HCT116 (cell line): ENCODE data around the gene ATXN7L1. TPM values are rescaled to one million over a fixed set of nuclear protein-coding genes. Genes with fewer than 3 reads are reported as not detected.

Source experiments
- ATAC-seq: fragments of 200-7000 bp; cut with Tn5 transposase; 2 replicates; pipeline ENCODE4 v1.9.1; 2020; ENCODE audit warnings: mild to moderate bottlenecking, moderate library complexity
- BruUV-seq: library from RNA; stranded (reverse); fragments of 400-500 nt; replicated peaks from 2 replicates; lab custom pipeline; 2021; lab: Mats Ljungman, UMichigan
- CTCF ChIA-PET: fragments of 300-600 bp; sonication (Branson Sonifier 250); formaldehyde crosslinking; loops from one replicate; lab custom pipeline; 2021; ENCODE audit warnings: antibody characterized with exemption; lab: Charles Lee
- POLR2A ChIA-PET: fragments of 300-600, 350-600 bp; sonication (Branson Sonifier 250); formaldehyde crosslinking; loops from one replicate; lab custom pipeline; 2021; ENCODE audit warnings: antibody characterized with exemption; lab: Charles Lee
- RAD21 ChIA-PET, 2 experiments: fragments of 300-600 bp; sonication (Branson Sonifier 250); formaldehyde crosslinking; loops; one replicate each; lab custom pipeline; 2023; ENCODE audit warnings: low total read pairs in 2 of 2; ENCODE audit not compliant: uncharacterized antibody in 2 of 2, unreplicated experiment in 2 of 2, low non-redundant PET in 1 of 2; lab: Charles Lee
- DNase-seq: peaks from one replicate; pipeline ENCODE4 v3.0.0-alpha.2; 2010; ENCODE audit warnings: low read depth, low spot score
- H2AFZ ChIP-seq: fragments of 200-600 bp; shearing (Covaris generic), sonication (generic); 2 replicates; pipeline ENCODE4 v1.6.1; 2017; ENCODE audit warnings: low read depth, mixed run types, mixed read lengths, antibody characterized with exemption, low read length; ENCODE audit not compliant: poor library complexity, severe bottlenecking
- H3K27ac ChIP-seq: 2 replicates; pipeline ENCODE4 v1.5.1; 2012; ENCODE audit warnings: low read depth, low read length
- H3K27me3 ChIP-seq: fragments of 200-600 bp; sonication (generic); 2 replicates; pipeline ENCODE4 v1.6.1; 2016; ENCODE audit warnings: mixed run types, low read length, mixed read lengths; ENCODE audit not compliant: insufficient read depth
- H3K36me3 ChIP-seq, 2 experiments: fragments of 200-500 bp in 1 of 2; fragments of 200-600 bp in 1 of 2; sonication (Bioruptor generic) in 1 of 2; sonication (generic) in 1 of 2; 2 replicates each; pipeline versions ENCODE4 v1.5.1 to v1.6.1; 2014 to 2016; ENCODE audit warnings: low read length in 2 of 2, inconsistent platforms in 1 of 2, mixed read lengths in 1 of 2, mixed run types in 1 of 2; ENCODE audit not compliant: insufficient read depth in 2 of 2, control insufficient read depth in 1 of 2
- H3K4me1 ChIP-seq, 2 experiments: fragments of 200-600 bp in 1 of 2; sonication (generic) in 1 of 2; 2 replicates each; pipeline versions ENCODE4 v1.5.1 to v1.6.1; 2012 to 2017; ENCODE audit warnings: low read length in 2 of 2, inconsistent platforms in 1 of 2, mild to moderate bottlenecking in 1 of 2, mixed read lengths in 1 of 2, mixed run types in 1 of 2, moderate library complexity in 1 of 2; ENCODE audit not compliant: insufficient read depth in 2 of 2, control insufficient read depth in 1 of 2
- H3K4me2 ChIP-seq: fragments of 200-600 bp; sonication (generic); 2 replicates; pipeline ENCODE4 v1.6.1; 2017; ENCODE audit warnings: mixed run types, low read length, mixed read lengths
- H3K4me3 ChIP-seq, 2 experiments: fragments of 200-600 bp in 1 of 2; sonication (generic) in 1 of 2; replicated peaks in 1 of 2; 2 replicates each; pipeline ENCODE4 v1.5.1; 2011 to 2016; ENCODE audit warnings: low read length in 2 of 2, control low read depth in 1 of 2, low read depth in 1 of 2, mild to moderate bottlenecking in 1 of 2, mixed read lengths in 1 of 2, mixed run types in 1 of 2
- H3K79me2 ChIP-seq: fragments of 200-600 bp; sonication (generic); 2 replicates; pipeline ENCODE4 v1.6.1; 2017; ENCODE audit warnings: mild to moderate bottlenecking, mixed run types, low read length, moderate library complexity, mixed read lengths; ENCODE audit not compliant: insufficient read depth
- H3K9ac ChIP-seq: fragments of 200-600 bp; sonication (generic); 2 replicates; pipeline ENCODE4 v1.6.1; 2016; ENCODE audit warnings: low read length, mixed read lengths
- H3K9me2 ChIP-seq: fragments of 200-600 bp; sonication (generic), shearing (Covaris generic); 2 replicates; pipeline ENCODE4 v1.6.1; 2017; ENCODE audit warnings: mixed run types, mild to moderate bottlenecking, moderate library complexity; ENCODE audit not compliant: insufficient read depth
- H3K9me3 ChIP-seq, 2 experiments: fragments of 200-500 bp in 1 of 2; fragments of 200-600 bp in 1 of 2; sonication (Bioruptor generic) in 1 of 2; sonication (generic) in 1 of 2; 2 replicates each; pipeline ENCODE4 v1.6.1; 2014 to 2017; ENCODE audit warnings: low read length in 2 of 2, mixed read lengths in 2 of 2, inconsistent platforms in 1 of 2, low read depth in 1 of 2, mild to moderate bottlenecking in 1 of 2, mixed run types in 1 of 2, moderate library complexity in 1 of 2; ENCODE audit not compliant: control insufficient read depth in 1 of 2, insufficient read depth in 1 of 2
- H4K20me1 ChIP-seq: fragments of 200-600 bp; sonication (generic), shearing (Covaris generic); 2 replicates; pipeline ENCODE4 v1.6.1; 2017; ENCODE audit warnings: mixed run types, mild to moderate bottlenecking, moderate library complexity; ENCODE audit not compliant: insufficient read depth
- ATF3 ChIP-seq: IDR thresholded peaks from 2 replicates; pipeline ENCODE4 v1.6.1; 2012
- CEBPB ChIP-seq: IDR thresholded peaks from 2 replicates; pipeline ENCODE4 v1.6.1; 2012; ENCODE audit warnings: low read depth
- CTCF ChIP-seq, 3 experiments: fragments of 200-600 bp in 1 of 3; sonication (generic) in 1 of 3; IDR thresholded peaks in 2 of 3; conservative IDR thresholded peaks in 1 of 3; 2 replicates each; pipeline ENCODE4 v1.5.1; 2012 to 2017; ENCODE audit warnings: low read depth in 2 of 3, low read length in 2 of 3, antibody characterized with exemption in 1 of 3, borderline replicate concordance in 1 of 3, control low read depth in 1 of 3, mild to moderate bottlenecking in 1 of 3, mixed read lengths in 1 of 3, mixed run types in 1 of 3, moderate library complexity in 1 of 3; ENCODE audit not compliant: insufficient read depth in 1 of 3
- ELF1 ChIP-seq: IDR thresholded peaks from 2 replicates; pipeline ENCODE4 v1.6.1; 2012; ENCODE audit warnings: low read depth, borderline replicate concordance
- EZH2 ChIP-seq: fragments of 200-600 bp; sonication (generic); IDR thresholded peaks from 2 replicates; pipeline ENCODE4 v1.6.1; 2017; ENCODE audit warnings: antibody characterized with exemption, mixed run types
- FOSL1 ChIP-seq: IDR thresholded peaks from 2 replicates; pipeline ENCODE4 v1.6.1; 2012; ENCODE audit warnings: low read depth
- POLR2A ChIP-seq: IDR thresholded peaks from 2 replicates; pipeline ENCODE4 v1.7.0; 2011; ENCODE audit warnings: borderline replicate concordance; ENCODE audit not compliant: insufficient read depth, insufficient read length; ENCODE audit errors: extremely low read depth
- RAD21 ChIP-seq: IDR thresholded peaks from 2 replicates; pipeline ENCODE4 v1.6.1; 2012; ENCODE audit warnings: low read depth, mild to moderate bottlenecking
- REST ChIP-seq: IDR thresholded peaks from 2 replicates; pipeline ENCODE4 v1.6.1; 2012; ENCODE audit warnings: low read depth
- SP1 ChIP-seq: IDR thresholded peaks from 2 replicates; pipeline ENCODE4 v1.6.1; 2012; ENCODE audit warnings: low read depth
- TCF7L2 ChIP-seq: IDR thresholded peaks from 2 replicates; pipeline ENCODE4 v1.7.0; 2011; ENCODE audit warnings: borderline replicate concordance, inconsistent platforms; ENCODE audit not compliant: insufficient read depth, insufficient read length; ENCODE audit errors: extremely low read depth
- YY1 ChIP-seq: IDR thresholded peaks from 2 replicates; pipeline ENCODE4 v1.6.1; 2011; ENCODE audit warnings: low read length, low read depth, moderate library complexity, mild to moderate bottlenecking; ENCODE audit not compliant: insufficient replicate concordance; ENCODE audit errors: extremely low read depth
- ZFX ChIP-seq: fragments of 450-650 bp; IDR thresholded peaks from 2 replicates; pipeline ENCODE4 v1.6.1; 2017
- intact Hi-C: fragments of 100-400 bp; cut with micrococcal nuclease; formaldehyde crosslinking; loops from 2 replicates; pipeline ENCODE4 v1.10.0; 2022
- total RNA-seq: library from RNA; stranded (reverse); gene quantifications from one replicate; pipeline ENCODE4 v1.2.1, GENCODE V29; 2021; ENCODE audit not compliant: unreplicated experiment

Gene ATXN7L1
- total RNA-seq, 1 experiment from 2014 or later: 11.5 TPM

GRCh38 chr7:105640956-105641810, 235.2 kb downstream of the ATXN7L1 start:
- no TSS peak for BruUV-seq
- TF ChIP-seq SP1 (no peak), POLR2A (no peak), CTCF (IDR thresholded peaks at IDR 0.05 in 2 of 3, conservative IDR thresholded peaks at IDR 0.05 in 1 of 3; ENCODE audit: borderline replicate concordance in 1 of 3, insufficient read depth in 1 of 3, low read depth in 2 of 3, low read length in 2 of 3) (no peak), ZFX (no peak), CEBPB (no peak), ATF3 (no peak), REST (no peak), TCF7L2 (no peak), YY1 (no peak), EZH2 (no peak), FOSL1 (no peak), ELF1 (no peak), RAD21 (no peak)

More at GRCh38 chr7:105640956-105641810, 235.2 kb downstream of the ATXN7L1 start:
- no peaks in the 10 kb centered on the region for H3K9me3 ChIP-seq
- DNase-seq: no peak
- H2AFZ ChIP-seq: no peak overlapping the region
- ATAC-seq: no peak
- H3K79me2 ChIP-seq: no peaks in the 10 kb centered on the region
- H3K4me1 ChIP-seq: no peaks in the 10 kb centered on the region
- H3K4me3 ChIP-seq: no peak overlapping the region
- no peak overlapping the region for H3K27ac ChIP-seq
- POLR2A ChIA-PET: no interaction called here
- no peaks in the 10 kb centered on the region for H3K9me2 ChIP-seq
- RAD21 ChIA-PET: no interaction called here
- H4K20me1 ChIP-seq: no peaks in the 10 kb centered on the region
- CTCF ChIA-PET: interaction anchor here (0.7 to 1.8 kb wide), 2 partner anchors 16 to 702 kb away, joined by 4 read pairs; no protein-coding TSS in a partner anchor
- no peaks in the 10 kb centered on the region for H3K27me3 ChIP-seq
- intact Hi-C loops: no loop called here
- no peak overlapping the region for H3K4me2 ChIP-seq
- H3K9ac ChIP-seq: no peak overlapping the region
- H3K36me3 ChIP-seq: no peaks in the 10 kb centered on the region; a peak in 1 of 4 replicates
